NCI-H446 (cell line): ENCODE data around the gene MREG.
A peak's percentile ranks its signal among the peaks of the same experiment; 100 is the strongest.
"Not testable (repeated sequence)": the region's sequence is repeated elsewhere in the genome, so short reads cannot be mapped to it uniquely, and the experiment has no call there.

Source experiments
- DNase-seq, 2 experiments: peaks; one replicate each; lab custom pipeline; 2025; lab: John Stamatoyannopoulos, UW

The MREG gene

GRCh38 chr2:215988556-215989207 lies 24.7 kb downstream of the MREG start:
- not testable (repeated sequence) for DNase-seq

GRCh38 chr2:215985257-215985656 lies 28.1 kb downstream of the MREG start:
- no peak for DNase-seq

DNA sequence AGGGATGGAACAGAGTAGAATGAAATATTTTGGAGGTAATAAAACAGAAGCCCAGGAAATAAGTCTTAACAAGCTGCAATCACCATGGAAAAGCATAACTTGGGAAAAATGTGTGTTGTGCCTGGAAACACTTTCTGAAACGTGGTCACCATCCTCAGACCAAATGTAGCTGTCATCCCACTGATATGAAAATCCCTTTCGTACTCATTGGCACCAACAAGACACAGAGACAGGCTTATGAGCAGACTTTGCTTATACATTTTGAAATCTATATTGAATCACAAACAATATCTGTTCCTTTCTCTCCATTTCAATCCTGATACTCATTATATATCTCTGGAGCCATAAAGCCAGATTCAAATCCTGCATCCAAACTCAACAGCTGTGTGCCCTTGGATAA lies 28.7 kb downstream of the MREG start:
- no peak for DNase-seq

DNA sequence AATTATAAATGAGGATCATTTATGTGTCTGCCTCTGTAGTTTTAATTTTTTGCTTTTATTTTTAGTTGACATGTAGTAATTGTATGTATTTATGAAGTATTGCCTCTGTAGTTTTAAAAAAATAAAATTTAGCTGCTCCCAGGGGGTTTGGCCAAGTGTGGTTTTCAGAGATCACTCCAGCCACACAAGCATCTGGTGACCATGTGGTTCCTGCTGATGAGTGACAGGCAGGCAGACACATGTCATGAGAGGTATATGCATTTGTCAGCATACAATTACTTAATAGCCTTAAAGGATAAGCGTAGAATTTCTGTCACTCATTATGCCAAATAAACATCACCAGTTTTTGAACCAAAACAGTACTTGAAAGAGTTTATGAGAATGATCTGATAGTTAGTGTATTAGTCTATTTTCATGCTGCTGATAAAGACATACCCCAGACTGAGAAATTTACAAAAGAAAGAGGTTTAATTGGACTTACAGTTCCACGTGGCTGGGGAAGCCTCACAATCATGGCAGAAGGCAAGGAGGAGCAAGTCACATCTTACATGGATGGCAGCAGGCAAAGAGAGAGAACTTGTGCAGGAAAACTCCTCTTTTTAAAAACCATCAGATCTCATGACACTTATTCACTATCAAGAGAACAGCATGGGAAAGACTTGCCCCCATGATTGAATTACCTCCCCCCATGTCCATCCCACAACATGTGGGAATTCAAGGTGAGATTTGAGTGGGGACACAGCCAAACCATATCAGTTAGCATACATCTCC lies 29.6 kb downstream of the MREG start:
- DNase-seq = no peak

- no peak for DNase-seq
Measured at GRCh38 chr2:215982465-215982875, 30.9 kb downstream of the MREG start.

DNA sequence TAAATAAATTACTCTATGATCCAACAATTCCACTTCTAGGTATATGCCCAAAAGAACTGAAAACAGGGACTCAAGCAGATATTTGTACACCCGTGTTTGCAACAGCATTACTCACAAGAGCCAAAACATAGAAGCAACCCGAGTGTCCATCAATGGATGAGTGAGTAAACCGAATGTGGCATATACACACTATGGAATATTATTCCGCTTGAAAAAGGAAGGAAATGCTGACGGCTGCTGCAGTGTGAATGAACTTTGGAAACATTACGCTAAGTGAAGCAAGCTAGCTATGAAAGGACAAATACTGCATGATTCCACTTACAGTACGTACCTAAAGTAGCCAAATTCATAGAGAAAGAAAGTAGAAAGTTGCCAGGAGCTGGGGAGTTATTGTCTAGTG lies 32.2 kb downstream of the MREG start:
- no peak for DNase-seq

DNA sequence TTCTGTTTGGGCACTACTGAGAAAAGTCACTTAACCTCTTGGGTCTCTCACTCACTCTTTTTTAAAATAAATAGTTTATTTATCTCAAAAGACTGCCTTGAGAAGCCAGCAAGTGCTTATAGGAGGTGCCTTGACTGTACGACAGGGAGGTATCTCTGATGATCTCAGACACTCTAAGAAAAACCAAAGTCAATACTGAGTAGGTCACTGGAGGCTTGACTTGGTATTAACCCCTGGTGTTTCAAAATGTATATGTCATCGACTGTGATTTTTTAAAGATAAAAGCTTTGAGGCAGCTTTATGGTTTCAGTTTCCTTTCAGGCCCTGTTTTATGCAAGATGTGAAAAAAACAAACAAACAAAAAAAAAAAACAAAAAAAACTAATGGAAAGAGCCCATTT lies 33.7 kb downstream of the MREG start:
- no peak for DNase-seq

- DNase-seq = no peak
Measured at GRCh38 chr2:215974700-215975429, 38.5 kb downstream of the MREG start.

DNA sequence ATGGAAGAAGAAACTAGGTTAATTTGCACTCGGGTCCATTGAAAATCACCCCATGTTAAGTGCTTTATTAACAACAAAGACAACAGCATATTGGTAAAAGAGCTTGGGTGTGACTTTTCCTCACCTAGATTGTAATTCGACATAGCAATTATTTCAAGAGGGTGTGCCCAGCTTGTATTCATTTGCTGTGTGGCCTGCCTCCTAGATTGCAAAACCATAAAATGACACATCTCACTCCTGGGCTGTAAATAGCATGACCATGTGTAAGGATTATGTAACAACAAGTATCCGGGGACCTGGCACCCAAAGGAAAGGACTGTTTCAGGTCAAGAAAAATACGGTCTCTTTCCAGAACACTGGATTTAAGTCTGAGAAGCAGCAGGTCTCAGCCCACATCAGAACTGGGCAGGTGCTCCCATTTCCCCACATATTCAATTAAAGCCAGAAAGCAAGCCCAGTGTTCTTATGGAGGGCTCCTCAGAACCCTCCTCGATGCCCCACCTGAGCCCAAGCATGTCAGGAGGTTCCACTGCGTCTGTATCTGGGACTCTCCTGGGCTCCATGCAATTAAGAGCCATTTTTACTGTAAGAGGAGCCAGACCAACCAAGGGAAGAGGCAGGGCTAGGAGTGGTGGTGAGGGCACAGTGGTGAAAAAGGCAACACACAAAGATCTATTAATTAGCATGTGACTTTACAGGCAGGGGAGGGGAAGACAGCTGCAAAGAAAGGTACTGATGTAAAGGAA lies 39.2 kb downstream of the MREG start:
- no peak for DNase-seq

DNA sequence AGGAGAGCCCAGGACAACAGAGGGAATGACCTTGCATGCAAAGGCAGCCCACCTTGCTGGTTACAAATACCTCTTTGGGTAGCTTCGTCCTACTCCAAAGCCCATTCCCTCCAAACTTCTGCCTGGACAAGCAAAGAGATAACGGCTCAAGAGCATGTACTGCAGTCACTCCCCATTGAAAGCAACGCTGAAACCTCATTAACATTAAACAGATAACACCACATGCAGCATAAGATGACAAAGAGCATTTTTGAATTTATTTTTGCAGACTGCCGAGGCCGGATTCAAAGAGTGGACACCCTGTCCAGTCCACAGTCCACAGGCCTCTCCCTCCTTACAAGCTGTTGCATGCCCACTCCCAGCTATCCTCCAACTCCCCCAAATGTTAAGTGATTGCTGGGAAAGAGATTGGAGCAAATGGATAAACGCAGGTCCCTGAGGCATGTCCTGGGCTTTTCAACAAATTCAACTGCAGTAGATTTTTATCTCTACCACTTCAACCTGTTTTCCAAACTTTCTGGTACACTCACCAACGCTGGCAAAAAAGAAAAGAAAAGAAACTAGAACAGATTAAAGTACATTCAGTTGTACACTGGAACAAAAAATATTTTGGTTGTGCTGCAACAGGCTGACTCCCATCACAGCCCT lies 40.1 kb downstream of the MREG start:
- DNase-seq = no peak

- no peak for DNase-seq
Measured at GRCh38 chr2:215971671-215972070, 41.7 kb downstream of the MREG start.

GRCh38 chr2:215970894-215971293 lies 42.5 kb downstream of the MREG start:
- DNase-seq = not testable (repeated sequence)

GRCh38 chr2:215970425-215970824 lies 42.9 kb downstream of the MREG start:
- DNase-seq = no peak

DNA sequence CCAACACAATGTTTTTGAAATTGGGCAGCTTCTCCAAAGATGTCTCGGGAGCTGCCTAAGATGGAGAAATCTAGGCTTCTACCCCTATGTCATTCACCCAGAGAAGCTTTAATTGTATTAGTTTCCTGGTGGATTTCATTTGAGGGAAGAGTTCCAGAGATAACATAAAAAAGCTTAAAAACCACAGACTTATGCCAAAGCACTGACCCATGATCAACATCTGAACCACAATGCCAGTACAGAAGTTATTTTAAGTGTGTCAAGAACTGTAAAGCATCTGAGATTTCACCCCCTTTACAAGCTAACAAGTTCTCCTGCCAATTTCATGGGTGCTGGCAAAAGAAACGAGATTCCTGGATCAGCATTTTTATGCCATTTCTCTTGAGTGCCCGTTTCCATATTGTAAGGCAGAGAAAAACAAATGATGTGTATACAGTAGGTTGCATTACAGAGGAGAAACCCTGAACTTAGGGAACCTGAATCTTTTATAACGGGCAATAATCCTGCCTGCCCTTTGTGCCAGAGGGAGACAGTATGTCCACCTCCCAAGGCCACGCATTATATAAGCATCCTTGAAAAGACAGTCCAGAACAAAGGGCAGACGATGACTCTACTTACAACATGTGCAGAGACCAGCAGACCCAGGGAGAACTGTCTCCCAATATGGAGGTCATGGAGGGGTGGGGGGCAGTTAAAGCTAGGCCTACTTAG lies 44.1 kb downstream of the MREG start:
- DNase-seq = peak in 1 of 2 experiments; percentile 10

DNA sequence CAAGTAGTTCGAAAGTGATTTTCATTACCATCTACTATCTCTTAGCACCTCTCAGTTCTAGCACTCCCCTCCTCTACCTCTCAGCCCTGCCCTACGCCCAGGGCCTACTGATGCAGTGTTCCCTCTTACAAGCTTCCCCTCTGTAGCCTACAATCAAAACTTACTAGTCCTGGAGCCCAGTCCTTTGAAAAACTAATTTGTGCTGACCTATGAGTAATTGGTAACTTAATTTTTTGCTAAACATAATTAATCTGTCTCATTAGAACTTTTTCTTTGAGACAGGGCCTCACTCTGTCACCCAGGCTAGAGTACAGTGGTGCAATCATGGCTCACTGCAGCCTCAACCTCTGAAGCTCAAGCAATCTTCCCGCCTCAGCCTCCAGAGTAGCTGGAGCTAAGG lies 44.9 kb downstream of the MREG start:
- DNase-seq = no peak

DNA sequence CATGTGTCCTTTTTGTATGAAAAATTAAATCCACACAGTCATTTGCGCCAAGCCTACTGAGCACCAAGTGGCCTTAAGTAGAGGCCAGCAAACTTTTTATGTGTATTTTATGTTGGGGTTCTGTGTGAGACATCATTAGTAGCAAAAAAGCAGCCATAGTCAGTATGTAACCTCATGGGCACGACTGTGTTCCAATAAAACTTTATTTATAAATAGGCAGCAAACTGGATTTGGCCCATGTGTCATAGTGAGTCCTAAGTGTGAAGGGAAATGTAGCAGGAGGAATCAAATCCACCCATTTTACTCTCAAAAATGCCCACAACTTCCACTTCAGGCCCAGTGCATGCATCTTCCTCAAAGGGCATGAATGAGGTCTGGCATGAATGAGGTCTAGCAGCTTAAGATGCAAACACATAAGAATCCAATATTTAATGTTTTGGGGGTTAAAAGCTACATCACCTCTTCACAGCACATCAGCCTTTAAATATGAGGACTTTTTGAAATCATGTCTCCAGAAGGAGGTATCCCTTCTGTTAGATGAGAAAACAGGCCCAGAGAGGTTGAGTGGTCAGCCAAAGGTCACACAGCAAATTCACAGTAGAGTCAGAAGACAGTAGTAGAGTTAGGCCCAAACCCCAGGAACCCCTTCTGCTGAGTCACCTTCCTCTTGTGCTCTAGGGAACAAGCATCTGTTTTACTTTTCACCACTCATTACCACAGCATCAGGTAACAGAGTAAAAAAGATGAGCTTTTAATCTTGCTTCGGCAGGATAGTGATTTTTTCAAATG lies 45.6 kb downstream of the MREG start:
- no peak for DNase-seq

DNA sequence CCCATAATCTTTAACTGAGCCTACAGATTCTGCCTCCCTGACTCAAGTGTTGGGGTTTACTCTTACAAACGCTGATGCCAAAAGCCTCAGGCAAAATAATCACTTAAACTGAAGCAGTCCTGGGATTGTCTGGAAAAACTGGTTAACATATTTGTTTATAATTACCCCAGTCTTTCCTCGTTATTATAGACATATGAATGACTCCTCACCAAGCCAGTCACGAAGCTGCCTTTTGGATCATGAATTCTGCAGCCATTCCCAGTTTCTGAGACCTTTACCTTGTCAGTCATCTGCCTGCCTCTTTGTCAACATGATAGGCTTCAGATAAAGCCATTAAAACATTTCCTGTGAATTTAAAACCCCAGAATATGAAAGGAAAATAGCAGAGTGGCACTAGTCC lies 46.4 kb downstream of the MREG start:
- DNase-seq = no peak

DNA sequence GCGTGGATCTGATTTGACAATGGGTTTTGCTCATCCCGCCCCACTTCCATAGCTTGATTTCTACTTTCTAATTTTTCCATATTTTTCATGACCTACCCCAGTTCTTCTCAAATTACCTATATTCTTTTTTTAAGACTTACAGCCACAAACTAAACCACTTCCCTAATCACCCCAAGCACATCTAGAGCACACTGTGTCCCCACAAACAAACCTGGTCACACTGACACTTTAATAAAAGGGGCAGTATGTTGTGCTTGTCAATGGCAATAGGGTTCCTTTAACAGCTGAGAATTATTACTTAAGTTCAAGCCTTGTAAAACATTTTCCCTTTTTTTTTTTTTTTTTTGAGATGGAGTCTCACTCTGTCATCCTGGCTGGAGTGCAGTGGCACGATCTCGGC lies 47.1 kb downstream of the MREG start:
- no peak for DNase-seq

DNA sequence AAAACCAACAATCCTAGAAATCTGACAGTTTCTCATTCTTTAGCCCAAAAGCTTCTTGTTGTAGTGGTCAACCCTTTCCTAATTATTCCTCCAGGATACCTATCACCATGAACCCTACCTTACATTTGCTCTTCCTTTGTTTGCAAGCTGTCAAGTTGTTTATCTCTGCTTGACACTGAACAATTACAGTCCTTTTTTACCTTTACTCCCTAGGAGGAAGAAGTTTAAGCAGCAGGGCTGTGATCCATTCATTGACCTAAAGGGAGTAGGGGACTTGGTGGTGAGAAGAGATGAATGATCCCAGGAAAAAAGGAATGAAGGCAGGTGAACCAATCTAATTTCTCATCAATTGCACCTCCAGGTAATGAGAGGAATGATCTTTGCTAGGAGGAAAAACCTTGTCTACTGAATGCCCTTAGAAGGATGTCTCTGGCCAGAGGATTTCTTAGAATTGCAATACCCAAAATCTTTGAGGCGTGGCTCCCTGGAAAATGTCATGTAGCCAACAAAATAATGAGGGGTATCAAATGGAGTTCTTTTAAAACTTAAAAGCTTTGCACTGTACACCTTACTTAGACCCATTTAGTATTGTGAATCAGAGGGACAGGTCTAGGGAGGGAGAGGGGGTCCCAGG lies 47.7 kb downstream of the MREG start:
- no peak for DNase-seq

DNA sequence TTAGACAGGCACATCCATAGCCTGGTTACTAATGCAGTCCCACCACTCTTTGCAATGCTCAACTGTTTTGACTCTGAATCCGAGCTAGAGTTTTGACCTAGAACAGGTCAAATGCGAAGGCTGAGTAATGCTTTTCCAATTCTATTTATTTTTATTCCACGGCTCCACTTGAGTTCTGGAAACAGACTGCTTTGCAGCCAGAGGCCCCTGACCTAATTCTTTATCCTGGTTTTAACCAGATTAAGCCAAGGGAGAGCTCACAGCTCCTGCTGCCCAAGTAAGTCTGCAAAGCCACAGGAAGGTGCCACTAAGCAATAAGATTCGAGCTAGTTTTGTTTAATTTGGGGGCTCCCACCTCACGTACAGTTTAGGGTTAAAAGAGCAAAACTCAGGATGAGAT lies 51.4 kb downstream of the MREG start:
- DNase-seq = no peak
